Central memory CD4-positive, alpha-beta T cell (primary cell): ENCODE measurements around the gene VPS9D1.
"Not testable (repeated sequence)": the region's sequence is repeated elsewhere in the genome, so short reads cannot be mapped to it uniquely, and the experiment has no call there.

ENCODE experiments used
- DNase-seq: peaks from one replicate; pipeline ENCODE4 v3.0.0; 2022

The VPS9D1 gene

DNA sequence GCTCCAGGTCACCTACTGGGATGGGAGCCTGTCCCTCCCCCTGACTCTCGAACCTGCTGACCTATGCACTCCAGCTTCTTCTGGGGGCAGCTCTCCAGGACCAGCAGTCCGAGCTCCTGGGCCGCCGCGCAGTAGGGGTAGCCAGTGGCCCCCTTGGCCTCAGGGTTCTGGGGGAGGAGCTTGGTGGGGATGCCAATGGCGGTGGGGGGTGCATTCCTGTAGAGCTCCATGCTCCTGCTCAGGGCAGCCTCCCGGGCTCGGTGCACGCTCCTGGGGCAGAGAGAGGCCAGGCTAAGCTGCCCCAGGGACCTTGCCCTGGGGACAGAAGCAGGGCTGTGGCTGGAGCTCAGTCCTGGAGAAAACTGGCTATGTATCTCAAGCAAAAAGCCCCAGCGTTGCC is 11.5 kb downstream of the VPS9D1 start:
- no peak for DNase-seq

DNA sequence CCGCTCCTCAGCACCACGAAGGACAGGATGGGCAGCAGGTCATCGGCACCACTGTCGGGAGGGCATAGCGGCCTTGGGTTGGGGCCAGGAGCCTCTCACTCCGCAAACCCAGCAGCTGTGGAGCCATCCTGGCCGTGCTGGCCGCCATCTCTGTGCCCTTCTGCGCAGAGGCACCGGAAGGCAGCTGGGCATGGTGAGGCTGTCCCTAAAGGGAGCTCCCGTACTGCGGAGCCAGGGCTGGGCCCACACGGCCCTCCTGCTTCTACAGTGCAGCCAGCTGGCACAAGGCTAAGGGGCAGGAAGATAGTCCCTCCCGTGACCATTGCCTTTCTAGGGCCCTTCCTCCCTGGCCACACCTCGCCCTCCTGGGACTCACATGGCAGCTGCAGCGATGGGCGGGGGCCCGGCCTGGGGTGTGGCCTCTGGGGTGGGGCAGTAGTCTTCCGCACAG is 12.2 kb downstream of the VPS9D1 start:
- DNase-seq = no peak

DNA sequence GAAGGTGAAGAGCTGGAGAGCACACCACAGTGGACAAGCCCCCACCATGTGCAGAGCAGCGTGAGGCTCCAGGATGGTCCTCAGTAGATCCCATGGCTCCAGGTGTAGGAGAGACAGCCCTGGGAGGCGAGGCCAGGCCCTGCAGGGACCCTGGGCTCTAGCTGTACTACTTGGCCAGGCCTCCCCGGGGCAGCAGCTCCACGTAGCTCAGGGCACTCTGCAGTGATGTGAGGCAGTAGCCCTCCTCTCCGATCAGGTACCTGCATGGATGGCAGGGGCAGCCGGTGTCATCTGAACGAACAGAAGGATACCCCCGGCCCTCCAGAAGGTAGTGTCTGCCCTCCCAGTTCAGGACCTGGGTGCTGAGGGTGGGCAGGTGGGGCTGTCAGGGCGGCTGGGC is 13.0 kb downstream of the VPS9D1 start:
- no peak for DNase-seq

DNA sequence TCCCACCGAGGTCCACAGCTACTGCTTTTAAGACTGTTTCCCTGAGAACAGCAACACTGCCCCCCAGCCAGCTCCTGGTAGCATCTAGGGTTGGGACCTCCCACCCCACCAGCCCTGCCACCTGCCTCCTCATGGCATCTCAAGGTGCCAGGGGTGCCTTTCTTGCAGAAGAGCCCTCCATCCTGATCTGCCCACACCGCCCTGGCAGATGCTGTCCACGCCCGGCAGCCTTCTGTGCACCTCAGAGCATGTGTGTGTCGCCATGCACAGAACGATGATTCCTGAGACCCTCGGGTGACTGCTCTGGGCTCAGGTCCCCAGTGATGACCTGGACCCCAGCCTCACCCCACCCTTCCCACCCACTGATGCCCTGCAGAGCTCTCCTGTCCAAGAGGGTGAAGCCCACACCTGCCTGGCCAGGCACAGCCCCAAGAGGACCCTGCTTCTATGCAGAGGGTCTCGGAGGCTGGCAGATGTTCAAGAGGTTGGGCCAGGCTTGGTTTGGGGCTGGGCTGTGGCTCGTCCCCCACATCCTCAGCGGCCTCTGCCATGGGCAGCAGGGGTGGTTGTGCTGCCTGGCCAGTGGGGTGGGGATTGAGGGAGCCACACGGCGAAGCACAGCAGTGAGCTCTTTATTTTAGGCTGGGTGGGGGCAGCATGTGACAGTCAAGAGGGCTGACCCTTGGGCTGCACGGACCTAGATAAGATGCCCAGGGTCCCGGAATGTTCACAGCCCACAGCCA is 14.0 kb downstream of the VPS9D1 start:
- DNase-seq = no peak

DNA sequence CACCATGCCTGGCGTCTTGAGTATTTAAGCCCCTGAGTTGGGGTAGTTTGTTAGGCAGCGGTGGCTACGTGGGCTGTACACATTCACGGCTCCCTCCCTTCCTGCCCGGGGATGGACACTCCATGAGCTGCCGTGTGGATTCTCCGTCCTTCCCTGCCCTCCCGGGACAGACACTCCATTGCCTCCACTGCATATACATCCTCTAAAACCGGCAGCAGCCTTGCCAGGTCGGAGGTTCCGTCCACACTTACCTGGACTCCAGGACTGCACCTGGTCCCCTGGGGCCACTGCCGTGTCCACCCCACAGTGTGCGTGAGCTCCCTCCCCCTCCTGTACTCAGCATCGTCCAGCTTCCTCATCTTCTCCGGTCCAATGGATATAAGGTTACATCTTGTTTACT is 15.7 kb downstream of the VPS9D1 start:
- DNase-seq = no peak

DNA sequence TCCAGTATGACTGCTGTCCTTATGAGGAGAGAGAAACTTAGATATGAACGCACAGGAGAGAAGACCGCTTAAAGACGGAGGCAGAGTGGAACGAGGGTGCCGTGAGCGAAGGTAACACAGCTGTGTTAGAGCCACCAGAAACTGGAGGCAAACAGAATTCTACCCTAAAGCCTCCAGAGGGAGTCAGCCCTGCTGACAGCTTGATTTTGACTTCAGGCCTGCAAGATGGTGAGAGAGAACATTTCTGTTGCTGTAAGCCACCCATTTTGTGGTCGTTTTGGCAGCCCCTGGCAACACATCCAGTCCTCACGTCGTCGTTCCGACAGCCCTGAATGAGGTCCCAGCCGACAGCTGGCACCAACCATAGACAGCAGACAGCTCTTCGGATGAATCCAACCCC is 16.4 kb downstream of the VPS9D1 start:
- DNase-seq = no peak

DNA sequence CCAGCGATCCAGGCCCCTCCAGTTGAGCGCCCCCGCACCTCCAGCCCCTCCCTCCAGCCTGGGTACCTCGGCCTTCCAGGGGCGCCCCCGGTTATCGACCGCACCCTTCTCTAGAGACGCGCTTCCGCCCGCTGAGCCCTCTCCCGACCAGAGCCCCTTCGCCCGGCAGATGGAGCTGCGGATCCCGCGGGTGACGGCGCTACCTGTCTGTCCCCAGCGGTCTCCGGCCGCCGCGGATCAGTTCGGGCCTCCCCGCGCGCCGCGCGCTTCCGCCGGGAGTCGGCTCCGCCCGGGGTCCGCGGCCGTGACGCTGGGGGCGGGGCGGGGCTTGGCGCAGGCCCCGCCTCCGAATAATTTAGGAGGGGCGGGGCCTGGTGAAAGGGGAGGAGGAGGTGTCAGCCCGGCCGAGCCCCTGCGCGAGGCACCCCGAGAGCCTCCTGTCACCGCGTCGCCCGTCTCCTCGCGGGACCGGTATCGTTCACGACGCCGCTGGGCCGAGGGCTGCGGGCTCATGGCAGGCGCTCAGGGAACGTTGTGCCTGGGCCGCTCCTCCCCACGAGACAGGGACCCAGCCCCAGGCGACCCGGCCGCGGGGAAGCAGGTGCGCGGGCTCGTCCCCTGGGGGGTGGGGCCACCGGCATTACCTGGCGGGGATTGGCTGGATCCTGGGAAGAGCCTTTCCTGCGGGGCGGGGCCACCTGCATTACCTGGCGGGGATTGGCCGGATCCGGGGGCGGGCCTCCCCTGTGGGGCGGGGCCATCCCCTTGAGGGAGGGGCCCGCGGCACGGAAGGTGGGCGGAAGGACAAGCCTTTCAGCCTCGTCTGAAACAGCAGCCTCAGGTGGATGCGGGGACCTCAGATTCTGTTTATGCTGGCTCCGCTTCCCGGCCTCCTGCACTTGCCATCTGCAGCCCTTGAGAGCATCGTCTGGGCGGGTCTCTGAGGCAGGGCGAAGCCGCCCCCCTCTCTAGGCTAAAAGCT is 19.0 kb downstream of the VPS9D1 start, which contains the start of gene SPATA2L:
SPATA2L (minus strand) TSS at position 281 of the 982 bp plus-strand sequence. CDS start 473 bp downstream, outside the sequence.
- peak; percentile 99 for DNase-seq

DNA sequence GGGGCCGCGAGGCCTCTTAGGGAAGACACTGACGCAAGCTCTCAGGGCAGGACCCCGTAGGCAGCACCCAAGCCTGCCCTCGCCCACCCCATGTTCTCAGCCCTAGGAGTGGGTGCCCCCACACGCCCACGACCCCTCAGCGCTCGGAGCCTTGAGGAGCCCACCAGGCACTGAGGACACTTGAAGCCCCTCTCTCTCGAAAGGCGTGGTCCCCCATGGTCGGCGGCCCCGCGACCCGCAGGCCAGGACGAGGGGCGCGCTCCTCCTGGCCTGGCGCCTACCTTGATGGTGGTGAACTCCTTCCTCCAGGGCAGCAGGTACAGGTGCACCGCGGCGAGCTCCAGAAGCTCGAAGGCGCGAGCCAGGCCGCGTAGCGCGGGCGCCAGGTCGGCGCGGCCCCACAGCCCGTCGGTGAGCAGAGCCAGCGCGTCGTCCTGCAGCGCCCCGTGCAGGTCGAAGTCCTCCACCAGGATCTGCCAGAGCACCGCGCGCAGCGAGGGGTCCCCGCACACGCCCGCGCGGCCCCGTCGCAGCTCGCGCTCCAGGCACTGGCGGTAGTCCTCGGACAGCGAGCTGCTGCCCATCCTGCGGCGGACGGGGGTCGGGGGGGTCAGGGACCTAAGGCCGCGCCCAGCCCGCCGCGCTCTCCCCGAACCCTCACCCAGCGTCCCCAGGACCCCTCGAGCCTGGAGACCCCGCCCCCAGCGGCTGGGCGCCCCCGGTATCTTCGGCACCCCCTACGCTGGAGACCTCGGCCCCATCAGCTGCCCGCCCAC is 19.9 kb downstream of the VPS9D1 start:
- peak; percentile 62 for DNase-seq

DNA sequence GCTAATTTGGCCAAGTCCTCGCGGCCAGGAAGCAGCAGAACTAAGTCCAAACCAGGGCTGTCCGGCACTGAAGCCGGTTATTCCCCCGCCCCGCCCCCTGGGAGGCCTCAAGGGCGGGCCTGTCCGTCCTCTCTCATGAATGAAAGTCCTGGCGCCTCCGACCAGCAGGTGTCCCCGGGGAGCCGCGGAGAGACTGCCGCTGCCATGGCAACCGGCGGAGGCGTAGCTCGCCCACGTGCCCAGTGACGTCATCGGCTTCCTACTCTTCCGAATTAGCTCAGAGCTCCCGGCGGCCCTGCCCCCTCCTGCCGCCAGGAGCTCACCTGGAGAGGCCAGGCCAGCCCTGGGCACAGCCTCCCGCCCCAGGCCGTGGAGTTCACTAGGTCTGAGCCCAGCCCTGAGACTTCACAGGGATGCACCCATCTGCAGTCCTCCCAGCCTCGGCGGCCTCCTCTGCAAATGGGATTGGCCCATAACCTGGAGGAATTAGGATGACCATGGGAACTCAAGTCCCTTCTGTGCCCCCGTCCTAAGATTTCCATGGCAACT is 20.5 kb downstream of the VPS9D1 start:
- DNase-seq = peak; percentile 94

DNA sequence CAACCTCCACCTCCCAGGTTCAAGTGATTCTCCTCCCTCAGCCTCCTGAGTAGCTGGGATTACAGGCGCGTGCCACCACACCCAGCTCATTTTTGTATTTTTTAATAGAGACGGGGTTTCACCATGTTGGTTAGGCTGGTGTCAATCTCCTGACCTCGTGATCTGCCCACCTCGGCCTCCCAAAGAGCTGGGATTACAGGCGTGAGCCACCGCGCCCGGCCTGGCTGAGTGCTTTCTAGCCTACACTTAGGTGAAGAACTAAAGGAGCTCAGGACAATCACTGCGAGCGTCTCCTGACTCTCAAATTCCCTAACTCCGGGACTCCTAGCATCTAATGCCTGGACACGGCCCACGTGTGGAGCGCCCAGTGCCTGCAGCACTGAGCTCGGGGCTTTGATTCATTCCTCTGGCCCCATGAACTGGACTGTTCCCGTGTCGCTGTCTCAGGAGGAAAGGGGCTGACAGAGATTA is 21.0 kb downstream of the VPS9D1 start:
- DNase-seq = not testable (repeated sequence)

DNA sequence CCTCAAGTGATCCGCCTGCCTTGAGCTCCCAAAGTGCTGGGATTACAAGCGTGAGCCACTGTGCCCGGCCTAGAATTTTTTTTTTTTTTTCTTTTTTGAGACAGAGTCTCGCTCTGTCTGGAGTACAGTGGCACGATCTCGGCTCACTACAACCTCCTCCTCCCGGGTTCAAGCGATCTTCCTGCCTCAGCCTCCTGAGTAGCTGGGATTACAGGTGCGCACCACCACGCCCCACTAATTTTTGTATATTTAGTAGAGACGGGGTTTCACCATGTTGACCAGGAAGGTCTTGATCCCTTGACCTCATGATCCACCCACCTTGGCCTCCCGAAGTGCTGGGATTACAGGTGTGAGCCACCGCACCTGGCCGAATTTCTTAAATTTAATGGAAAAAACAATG is 22.0 kb downstream of the VPS9D1 start:
- DNase-seq = not testable (repeated sequence)

DNA sequence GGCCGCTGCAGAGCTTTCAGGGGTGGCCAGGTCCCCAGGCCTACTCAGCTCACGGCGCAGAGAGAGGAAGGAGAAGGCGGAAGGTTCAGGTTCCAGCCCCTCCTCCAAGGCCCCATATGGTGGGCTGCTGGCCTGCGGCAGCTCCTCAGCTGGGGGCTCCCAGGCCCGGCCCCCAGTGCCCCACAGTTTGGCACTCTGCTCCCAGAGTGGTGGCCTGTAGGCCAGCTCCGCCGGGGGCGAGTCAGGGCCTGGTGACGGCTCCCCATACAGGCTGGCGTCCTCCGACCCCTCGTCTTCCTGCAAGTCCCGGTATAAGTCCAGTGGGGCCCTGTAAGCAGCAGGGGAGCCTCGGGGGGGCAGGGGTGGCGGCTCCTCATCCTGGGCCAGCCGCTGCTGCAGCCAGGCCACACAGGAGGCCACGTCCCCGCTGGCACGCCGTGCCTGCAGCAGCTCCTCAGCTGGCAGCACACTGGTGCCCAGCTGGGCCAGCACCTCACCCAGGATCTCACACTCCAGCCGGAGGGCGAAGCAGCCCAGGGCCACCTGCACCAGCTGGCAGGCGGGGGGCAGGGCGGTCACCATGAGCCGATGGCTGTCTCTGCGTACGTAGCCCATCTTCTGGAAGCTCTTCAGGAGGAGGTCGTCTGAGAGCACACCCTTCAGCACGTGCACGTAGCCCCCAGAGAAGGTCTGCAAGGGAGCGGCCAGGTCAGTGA is 22.9 kb downstream of the VPS9D1 start:
- no peak for DNase-seq

DNA sequence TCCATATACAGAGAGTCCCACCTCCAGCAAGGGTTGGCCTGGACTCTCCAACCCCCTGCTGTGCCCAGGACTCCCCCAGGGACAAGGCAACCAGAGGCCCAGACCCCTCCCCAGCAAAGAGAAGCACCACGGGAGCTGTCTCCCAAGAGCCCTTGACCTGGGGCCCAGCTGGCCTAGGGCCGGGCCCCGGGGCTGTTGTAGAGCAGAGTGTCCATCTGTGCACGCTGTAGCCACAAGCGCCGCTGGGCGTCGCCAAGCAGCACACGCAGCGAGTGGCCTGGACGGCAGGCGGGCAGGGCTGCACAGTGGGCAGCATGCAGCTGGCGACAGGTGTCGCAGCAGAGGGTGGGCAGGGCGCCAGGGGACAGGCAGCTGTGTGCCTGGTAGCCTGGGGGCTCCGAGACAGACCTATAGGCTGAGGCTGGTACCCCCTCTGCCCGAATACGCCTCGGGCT is 23.5 kb downstream of the VPS9D1 start:
- no peak for DNase-seq

DNA sequence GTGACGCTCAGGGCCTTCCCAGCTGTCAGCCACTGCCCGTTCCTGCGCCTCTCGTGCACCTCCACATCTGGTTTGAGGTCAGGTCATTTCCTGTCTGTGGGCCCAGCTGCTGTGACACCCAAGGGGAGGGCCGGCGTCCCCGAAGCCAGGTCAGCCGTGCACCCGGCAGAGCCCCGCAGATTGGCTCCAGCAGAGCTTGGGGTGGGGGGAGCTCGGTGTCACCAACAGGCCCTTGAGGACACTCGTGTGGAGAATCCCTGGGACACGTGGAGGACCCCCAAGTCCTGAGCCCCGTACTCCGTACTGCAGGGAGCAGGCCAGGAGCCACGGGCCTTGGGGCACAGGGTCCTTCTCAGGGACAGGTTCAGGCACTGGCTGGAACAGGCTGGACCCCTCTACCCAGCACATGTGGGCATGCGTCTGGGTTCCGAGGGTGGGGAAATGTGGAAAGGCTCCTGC is 24.0 kb downstream of the VPS9D1 start:
- DNase-seq = peak; percentile 29

DNA sequence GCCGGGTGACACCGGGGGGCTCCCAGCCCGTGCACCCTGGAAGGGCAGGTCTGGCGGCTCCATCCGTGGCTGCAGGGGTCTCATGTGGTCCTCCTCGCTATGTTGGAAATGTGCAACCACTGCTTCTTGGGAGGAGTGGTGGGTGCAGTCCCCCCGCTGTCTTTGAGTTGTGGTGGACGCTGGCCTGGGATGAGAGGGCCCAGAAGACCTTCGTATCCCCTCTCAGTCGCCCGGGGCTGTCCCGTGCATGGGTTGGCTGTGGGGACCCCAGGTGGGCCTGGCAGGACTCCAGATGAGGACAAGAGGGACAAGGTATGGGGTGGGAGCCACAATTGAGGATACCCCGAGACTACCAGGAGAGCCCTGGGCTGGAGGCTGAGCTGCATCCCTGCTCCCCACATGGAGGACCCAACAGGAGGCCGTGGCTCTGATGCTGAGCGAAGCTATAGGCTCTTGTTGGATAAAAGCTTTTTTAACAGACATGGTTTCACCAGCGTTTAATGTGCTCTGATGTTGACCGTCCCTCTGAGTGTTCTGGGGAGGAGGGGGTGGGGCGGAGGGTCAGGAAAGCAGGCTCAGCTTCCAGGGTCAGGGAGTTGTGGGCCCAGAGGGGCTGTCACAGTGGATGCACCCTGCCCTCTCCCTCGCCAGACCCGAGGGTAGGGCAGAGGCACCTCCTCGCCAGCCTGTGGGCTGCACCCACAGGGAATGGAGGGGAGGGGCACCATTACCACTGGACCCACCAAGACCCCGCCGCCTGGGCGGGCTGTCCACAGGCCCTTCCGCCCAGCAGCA is 24.6 kb downstream of the VPS9D1 start:
- DNase-seq = no peak

DNA sequence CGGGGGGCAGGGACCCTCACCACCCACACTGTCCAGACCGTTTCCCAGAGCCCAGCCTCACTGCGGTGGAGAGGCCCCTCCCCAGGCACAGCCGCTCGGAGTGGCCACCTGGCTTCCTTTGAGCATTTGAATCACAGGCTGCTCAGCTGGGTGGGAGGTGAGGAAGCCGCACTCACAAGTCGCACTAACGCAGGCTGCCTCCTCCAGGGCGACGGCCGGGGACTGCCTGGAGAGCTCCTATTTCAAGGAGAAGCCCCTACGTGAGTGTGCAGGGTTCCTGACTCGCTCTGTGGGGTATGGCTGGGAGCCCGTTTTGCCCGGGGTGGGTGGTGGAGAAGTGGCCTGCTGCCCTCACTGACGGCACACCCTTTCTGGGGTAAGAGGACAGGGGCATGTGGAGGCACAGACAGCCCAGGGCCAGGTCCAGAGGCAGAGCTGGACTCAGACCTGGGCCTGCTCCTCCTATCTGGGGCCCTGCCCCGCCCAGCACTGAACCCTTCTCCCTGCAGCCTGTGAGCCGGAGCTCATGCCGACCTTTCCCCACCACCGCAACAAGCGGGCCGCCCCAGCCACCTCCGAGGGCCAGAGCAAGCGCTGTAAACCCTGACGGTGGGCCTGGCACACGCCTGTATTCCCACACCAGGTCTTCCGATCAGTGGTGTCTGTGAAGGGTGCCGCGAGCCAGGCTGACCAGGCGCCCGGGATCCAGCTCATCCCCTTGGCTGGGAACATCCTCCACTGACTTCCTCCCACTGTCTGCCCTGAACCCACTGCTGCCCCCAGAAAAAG is 25.4 kb downstream of the VPS9D1 start:
- no peak for DNase-seq

DNA sequence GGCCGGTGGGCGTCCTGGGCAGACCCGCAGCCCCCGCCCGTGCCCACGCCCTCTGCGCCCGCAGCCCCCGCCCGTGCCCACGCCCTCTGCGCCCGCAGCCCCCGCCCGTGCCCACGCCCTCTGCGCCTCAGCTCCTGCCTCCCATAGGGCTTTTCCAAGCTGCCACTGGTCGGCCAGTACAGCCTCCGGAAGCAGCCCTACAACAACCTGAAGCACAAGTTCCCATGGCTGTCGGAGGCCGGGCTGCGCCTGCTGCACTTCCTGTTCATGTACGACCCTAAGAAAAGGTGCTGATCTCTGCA is 26.0 kb downstream of the VPS9D1 start:
- DNase-seq = not testable (repeated sequence)

DNA sequence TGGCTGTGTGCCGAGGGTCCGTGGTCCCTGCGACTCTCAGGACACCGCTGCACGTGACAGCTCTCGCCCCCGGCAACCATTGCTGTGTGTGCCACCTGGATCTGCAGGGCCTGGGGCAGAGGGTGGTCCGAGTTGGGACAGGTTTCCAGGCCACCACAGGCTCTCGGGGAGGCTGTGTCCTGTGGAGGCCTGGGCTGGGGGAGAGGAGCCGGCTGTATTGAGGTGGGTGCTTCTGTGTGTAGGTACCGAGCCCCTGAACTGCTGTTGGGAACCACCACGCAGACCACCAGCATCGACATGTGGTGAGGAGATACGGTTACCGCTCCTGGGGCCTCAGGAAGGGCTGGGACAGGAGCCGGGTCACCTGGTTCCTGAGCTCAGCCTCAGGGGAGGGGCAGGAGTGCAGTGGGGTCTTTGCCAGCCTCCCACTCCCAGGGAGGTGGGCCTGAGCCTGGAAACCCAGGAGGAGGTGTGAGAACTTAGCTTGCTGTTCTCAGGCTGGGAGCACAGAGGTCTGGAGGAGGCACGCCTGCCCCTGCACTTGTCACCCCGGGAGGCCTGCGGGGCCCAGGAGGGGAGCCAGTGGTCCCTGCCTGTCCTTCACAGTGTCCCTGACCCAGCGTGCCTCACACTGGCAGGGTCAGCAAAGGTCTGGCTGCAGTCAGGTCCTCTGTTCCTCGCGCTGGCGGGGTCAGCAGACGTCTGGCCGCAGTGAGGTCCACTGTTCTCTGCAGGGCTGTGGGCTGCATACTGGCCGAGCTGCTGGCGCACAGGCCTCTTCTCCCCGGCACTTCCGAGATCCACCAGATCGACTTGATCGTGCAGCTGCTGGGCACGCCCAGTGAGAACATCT is 26.5 kb downstream of the VPS9D1 start:
- no peak for DNase-seq

DNA sequence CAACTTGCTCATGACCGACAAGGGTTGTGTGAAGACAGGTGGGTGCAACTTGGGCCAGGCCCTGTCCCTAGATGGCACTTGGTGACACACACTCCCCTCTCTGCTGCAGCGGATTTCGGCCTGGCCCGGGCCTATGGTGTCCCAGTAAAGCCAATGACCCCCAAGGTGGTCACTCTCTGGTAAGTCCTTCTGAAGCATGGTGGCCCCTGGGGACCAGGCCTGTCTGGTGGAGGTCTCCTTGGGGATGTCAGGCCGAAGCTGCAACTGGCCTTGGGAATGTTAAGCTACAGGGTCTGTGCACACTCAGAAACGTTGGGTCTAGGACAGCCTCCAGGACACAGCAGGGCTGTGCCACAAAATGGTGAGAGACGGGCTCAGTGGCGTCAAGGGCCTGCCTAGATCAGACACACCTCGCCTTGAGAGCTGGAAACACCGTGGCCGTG is 27.4 kb downstream of the VPS9D1 start:
- no peak for DNase-seq
